SJSA1 (cell line): ENCODE data around the gene KRTAP1-3. TPM values are rescaled to one million over a fixed set of nuclear protein-coding genes. Genes with fewer than 3 reads are reported as not detected.
A peak's percentile ranks its signal among the peaks of the same experiment; 100 is the strongest.
"Not testable (repeated sequence)": the region's sequence is repeated elsewhere in the genome, so short reads cannot be mapped to it uniquely, and the experiment has no call there.

Experiments
- DNase-seq, 2 experiments: peaks; one replicate each; pipeline ENCODE4 v3.0.0-alpha.2; 2015 to 2020; ENCODE audit warnings: low spot score in 2 of 2, low read depth in 1 of 2
- H3K27ac ChIP-seq: fragments of 250-450 bp; sonication (Bioruptor Pico); 2 replicates; pipeline ENCODE4 v1.5.1; 2020; ENCODE audit warnings: mild to moderate bottlenecking, moderate library complexity
- H3K27me3 ChIP-seq: fragments of 250-450 bp; sonication (Bioruptor Pico); replicated peaks from 2 replicates; pipeline ENCODE4 v1.5.1; 2020; ENCODE audit warnings: mild to moderate bottlenecking, moderate library complexity
- H3K36me3 ChIP-seq: fragments of 250-450 bp; sonication (Bioruptor Pico); 2 replicates; pipeline ENCODE4 v1.5.1; 2020; ENCODE audit warnings: mild to moderate bottlenecking
- H3K4me1 ChIP-seq: fragments of 250-450 bp; sonication (Bioruptor Pico); replicated peaks from 2 replicates; pipeline ENCODE4 v1.6.1; 2021; ENCODE audit warnings: mild to moderate bottlenecking
- H3K4me3 ChIP-seq: fragments of 250-450 bp; sonication (Bioruptor Pico); 2 replicates; pipeline ENCODE4 v1.5.1; 2020; ENCODE audit warnings: mild to moderate bottlenecking
- H3K9me3 ChIP-seq: fragments of 250-450 bp; sonication (Bioruptor Pico); replicated peaks from 2 replicates; pipeline ENCODE4 v1.5.1; 2020; ENCODE audit warnings: mild to moderate bottlenecking
- total RNA-seq: library from RNA; depleted of rRNA; stranded (reverse); fragments of >200 nt; shearing (Covaris generic); gene quantifications from 2 replicates; pipeline ENCODE4 v1.2.3, GENCODE V29; 2014; rRNA removed

Gene KRTAP1-3, protein sequence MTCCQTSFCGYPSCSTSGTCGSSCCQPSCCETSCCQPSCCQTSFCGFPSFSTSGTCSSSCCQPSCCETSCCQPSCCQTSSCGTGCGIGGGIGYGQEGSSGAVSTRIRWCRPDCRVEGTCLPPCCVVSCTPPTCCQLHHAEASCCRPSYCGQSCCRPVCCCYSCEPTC
- total RNA-seq: not detected in 2 replicates

- DNase-seq: not testable (repeated sequence)
These were observed at the start of gene KRTAP1-3 for GRCh38 chr17:41034346-41034935. Gene KRTAP1-3, minus strand, starts transcription at chr17:41034874. Its CDS starts 53 bp downstream, at chr17:41034821.

GRCh38 chr17:41084100-41084856 lies 49.6 kb upstream of the KRTAP1-3 start, which contains the start of gene KRTAP4-7:
Gene KRTAP4-7, plus strand, starts transcription at chr17:41084150. Its CDS starts 57 bp downstream, at chr17:41084207.
- H3K27ac ChIP-seq: peak within 1 kb of the TSS; percentile 71; the same call in 1 of the 2 replicates

More at GRCh38 chr17:41034346-41034935, at the start of gene KRTAP1-3:
- H3K4me3 ChIP-seq, H3K27ac ChIP-seq, H3K27me3 ChIP-seq, H3K4me1 ChIP-seq, H3K36me3 ChIP-seq, H3K9me3 ChIP-seq: not testable (repeated sequence)

GRCh38 chr17:41083427-41083826 lies 48.8 kb upstream of the KRTAP1-3 start:
- H3K4me3 ChIP-seq, H3K36me3 ChIP-seq, H3K27me3 ChIP-seq, H3K9me3 ChIP-seq, H3K4me1 ChIP-seq, H3K27ac ChIP-seq: not testable (repeated sequence)
- DNase-seq: peak in 1 of 2 experiments; percentile 47

More at GRCh38 chr17:41084100-41084856, 49.6 kb upstream of the KRTAP1-3 start, which contains the start of gene KRTAP4-7:
- not testable (repeated sequence) for H3K36me3 ChIP-seq, H3K4me1 ChIP-seq, H3K27me3 ChIP-seq, H3K9me3 ChIP-seq, DNase-seq, H3K4me3 ChIP-seq

DNA sequence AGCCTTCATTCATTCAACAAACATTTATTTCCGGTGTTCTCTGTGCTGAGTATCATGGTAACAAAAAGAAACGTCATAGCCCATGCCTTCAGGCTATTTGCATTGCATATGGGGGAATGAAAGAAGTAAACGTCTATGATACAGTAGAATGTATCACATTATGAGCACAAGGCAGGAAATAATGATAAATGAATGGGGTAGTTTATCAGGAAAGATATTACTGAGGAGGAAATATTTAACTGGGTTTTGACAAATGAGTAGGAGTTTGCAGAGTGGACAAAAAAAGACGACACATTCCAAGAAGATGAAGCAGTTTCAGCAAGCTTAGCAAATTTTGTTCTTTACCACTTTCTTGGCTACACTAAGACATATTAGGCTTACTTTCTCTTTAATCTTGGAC lies 48.0 kb upstream of the KRTAP1-3 start:
- no peaks in the 10 kb centered on the region for H3K36me3 ChIP-seq
- peaks cover 6% of the 10 kb centered on the region for H3K4me1 ChIP-seq
- H3K27me3 ChIP-seq: no peaks in the 10 kb centered on the region
- H3K27ac ChIP-seq: peak overlapping the region; percentile 71
- H3K4me3 ChIP-seq: no peak overlapping the region
- H3K9me3 ChIP-seq: no peaks in the 10 kb centered on the region
- peak in 1 of 2 experiments; percentile 61 for DNase-seq

DNA sequence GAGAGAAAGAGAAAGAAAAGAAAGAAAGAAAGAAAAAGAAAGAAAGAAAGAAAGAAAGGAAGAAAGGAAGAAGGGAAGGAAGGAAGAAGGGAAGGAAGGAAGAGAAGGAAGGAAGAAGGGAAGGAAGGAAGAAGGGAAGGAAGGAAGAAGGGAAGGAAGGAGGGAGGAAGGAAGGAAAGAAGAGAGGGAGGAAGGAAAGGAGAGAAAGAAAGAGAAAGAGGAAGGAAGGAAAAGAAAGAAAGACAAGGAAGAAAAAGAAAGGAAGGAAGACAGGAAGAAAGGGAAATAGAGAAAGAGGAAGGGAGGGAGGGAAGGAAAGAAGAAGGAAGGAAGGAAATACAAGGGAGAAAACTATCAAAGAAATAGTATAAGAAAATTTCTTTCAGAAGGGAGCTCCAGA lies 42.1 kb upstream of the KRTAP1-3 start:
- no peak overlapping the region for H3K4me3 ChIP-seq
- no peak for DNase-seq
- H3K27me3 ChIP-seq: no peaks in the 10 kb centered on the region
- H3K27ac ChIP-seq: no peak overlapping the region
- H3K9me3 ChIP-seq: no peaks in the 10 kb centered on the region
- no peaks in the 10 kb centered on the region for H3K4me1 ChIP-seq
- no peaks in the 10 kb centered on the region for H3K36me3 ChIP-seq

DNA sequence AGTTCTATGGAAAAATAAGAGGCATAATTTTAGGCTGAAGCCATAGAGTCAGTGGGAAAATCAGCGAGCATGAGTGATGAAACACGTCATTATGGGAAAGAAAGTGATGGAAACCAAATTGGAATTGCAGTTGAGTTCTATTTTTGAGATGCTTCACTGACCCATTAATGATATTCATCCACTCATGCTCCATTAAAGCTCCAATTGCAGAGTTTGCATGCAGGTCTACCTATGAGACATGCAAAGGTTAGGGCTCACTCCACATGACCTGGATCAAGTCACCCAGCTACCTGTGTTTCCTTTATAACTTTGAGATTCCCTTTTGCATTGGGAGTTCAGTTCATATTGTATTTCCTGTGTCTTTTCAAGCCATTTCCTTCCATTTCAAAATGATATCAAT lies 39.0 kb upstream of the KRTAP1-3 start:
- no peaks in the 10 kb centered on the region for H3K27me3 ChIP-seq
- no peak overlapping the region for H3K27ac ChIP-seq
- no peaks in the 10 kb centered on the region for H3K36me3 ChIP-seq
- H3K4me1 ChIP-seq: no peaks in the 10 kb centered on the region
- H3K9me3 ChIP-seq: no peaks in the 10 kb centered on the region
- no peak for DNase-seq
- no peak overlapping the region for H3K4me3 ChIP-seq

- Histone ChIP-seq H3K4me3 (no peak overlapping the region), H3K27ac (no peak overlapping the region), H3K27me3 (no peaks in the 10 kb centered on the region), H3K4me1 (peaks cover 9% of the 10 kb centered on the region), H3K9me3 (no peaks in the 10 kb centered on the region), H3K36me3 (no peaks in the 10 kb centered on the region)
- DNase-seq: no peak
These were observed 37.1 kb upstream of the KRTAP1-3 start for GRCh38 chr17:41071606-41072360.

GRCh38 chr17:41069031-41069430 lies 34.4 kb upstream of the KRTAP1-3 start:
- DNase-seq: no peak
- Histone ChIP-seq H3K9me3 (no peaks in the 10 kb centered on the region), H3K4me1 (peaks cover 27% of the 10 kb centered on the region), H3K27ac (no peak overlapping the region), H3K4me3 (no peak overlapping the region), H3K27me3 (no peaks in the 10 kb centered on the region), H3K36me3 (no peaks in the 10 kb centered on the region)

- Histone ChIP-seq H3K4me1 (peaks cover 45% of the 10 kb centered on the region), H3K36me3 (no peaks in the 10 kb centered on the region), H3K27ac (no peak overlapping the region; the same call in 1 of the 2 replicates), H3K4me3 (no peak overlapping the region), H3K27me3 (no peaks in the 10 kb centered on the region), H3K9me3 (no peaks in the 10 kb centered on the region)
- no peak for DNase-seq
These were observed 32.6 kb upstream of the KRTAP1-3 start for GRCh38 chr17:41067281-41067680.

- Histone ChIP-seq H3K27me3 (no peaks in the 10 kb centered on the region), H3K9me3 (peaks cover 6% of the 10 kb centered on the region; the same call in 1 of the 2 replicates), H3K4me1 (peaks cover 57% of the 10 kb centered on the region), H3K27ac (0 out of 2 replicates have a peak within 1 kb of the TSS, but pooled peaks have one; percentile 14), H3K4me3 (no peak within 1 kb of the TSS), H3K36me3 (no peaks in the 10 kb centered on the region)
- DNase-seq: peak; percentile 61 to 65
These were observed 31.4 kb upstream of the KRTAP1-3 start, which contains the start of gene KRTAP2-4 for GRCh38 chr17:41065829-41066624. Gene KRTAP2-4, minus strand, starts transcription at chr17:41065879. Its CDS starts 34 bp downstream, at chr17:41065845.

DNA sequence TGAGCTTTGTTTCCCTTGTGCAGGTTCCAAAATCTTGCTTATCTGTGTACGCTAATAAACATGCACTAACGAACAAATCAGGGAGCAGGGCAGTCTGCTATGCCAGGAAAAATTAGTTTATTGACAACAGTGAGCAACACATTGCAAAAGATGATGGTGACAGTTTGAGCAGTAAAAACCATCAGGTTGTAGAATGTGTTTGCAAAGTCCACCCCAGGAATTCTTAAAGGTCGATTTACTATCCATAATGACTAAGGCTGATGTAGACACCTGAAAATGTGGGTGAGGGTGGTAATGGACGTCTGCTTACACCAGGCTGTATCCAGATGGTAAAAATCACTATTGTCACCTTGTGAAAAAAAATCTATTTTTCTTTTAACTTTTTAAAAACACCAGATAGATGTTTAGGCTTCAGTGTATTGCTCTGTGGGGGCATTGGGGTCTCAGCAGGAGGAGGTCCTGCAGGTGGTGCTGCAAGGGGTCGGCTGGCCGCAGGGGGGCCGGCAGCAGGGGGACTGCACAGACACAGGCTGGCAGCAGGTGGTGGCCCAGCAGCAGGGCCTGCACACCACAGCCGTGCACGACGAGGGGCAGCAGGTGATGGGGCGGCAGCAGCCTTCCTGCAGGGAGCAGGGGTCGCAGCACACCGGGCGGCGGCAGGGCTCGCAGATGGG lies 30.5 kb upstream of the KRTAP1-3 start:
- not testable (repeated sequence) for H3K36me3 ChIP-seq, DNase-seq, H3K27me3 ChIP-seq, H3K9me3 ChIP-seq, H3K4me3 ChIP-seq, H3K27ac ChIP-seq
- peaks cover 66% of the 10 kb centered on the region for H3K4me1 ChIP-seq

DNA sequence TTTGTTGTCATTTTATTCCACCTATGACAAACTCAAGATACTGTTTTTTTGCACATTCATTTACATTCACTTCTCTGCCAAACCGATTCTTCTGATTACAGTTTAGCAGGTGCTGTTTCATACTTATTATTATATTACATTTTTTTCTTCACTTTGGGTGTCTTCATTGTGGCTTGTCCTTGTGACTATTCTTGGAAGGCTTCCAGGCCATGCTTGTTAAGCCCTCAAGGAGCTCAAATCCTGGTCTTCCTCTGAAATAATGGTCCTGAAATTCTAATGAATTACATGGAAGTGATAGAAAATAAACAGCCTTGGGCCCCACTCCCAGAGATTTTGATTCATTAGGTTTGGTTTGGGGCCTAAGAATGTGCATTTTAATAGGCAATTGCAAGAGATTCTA lies 29.6 kb upstream of the KRTAP1-3 start:
- no peak for DNase-seq
- no peak overlapping the region for H3K27ac ChIP-seq
- H3K4me1 ChIP-seq: peaks cover 74% of the 10 kb centered on the region
- H3K27me3 ChIP-seq: no peaks in the 10 kb centered on the region
- no peak overlapping the region for H3K4me3 ChIP-seq
- H3K9me3 ChIP-seq: peaks cover 6% of the 10 kb centered on the region; the same call in 1 of the 2 replicates
- H3K36me3 ChIP-seq: no peaks in the 10 kb centered on the region
